EH (cell line): Measurements from ENCODE around the gene THSD4.

Experiments used
- DNase-seq: peaks from one replicate; pipeline ENCODE4 v3.0.0-alpha.2; 2015; ENCODE audit warnings: low read depth

THSD4 gene

DNA sequence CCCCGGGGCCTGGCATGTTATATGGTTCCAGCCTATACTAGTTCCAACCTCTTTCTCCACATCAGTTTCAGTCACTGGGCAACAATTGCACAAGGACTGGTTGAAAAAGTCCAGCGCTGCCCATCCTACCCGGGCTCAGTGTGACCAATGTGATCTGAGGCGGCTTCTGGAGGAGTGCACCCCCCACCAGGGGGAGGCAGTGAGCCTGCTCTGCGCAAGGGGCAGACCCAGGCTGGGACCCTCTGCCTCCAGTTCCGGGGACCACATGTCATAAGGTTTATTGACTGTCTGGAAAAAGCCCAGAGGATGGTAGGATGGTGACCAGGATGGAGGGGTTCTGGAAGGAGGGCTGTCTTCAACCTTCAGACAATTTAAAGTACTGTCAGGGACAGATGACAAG, 669.4 kb downstream of the THSD4 start:
- DNase-seq, result no peak

DNA sequence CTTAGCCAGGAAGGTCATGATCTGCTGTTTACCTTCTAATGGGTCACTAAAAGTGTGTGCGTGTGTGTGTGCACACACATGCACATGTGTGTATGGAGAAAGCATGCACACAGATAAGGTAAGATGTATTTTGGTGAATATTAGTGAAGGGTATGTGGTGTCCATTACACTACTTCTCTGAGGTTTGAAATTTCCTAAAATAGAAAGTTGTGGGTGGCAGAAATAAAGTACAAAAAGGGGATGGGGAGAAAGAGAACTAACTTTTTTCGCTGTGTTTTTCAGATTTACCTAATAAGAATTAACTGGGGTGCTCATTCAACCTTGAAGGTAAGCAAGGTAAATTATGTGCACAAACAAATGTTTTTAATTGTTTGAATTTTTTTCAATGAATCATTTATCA, 670.7 kb downstream of the THSD4 start:
- DNase-seq, result no peak

DNA sequence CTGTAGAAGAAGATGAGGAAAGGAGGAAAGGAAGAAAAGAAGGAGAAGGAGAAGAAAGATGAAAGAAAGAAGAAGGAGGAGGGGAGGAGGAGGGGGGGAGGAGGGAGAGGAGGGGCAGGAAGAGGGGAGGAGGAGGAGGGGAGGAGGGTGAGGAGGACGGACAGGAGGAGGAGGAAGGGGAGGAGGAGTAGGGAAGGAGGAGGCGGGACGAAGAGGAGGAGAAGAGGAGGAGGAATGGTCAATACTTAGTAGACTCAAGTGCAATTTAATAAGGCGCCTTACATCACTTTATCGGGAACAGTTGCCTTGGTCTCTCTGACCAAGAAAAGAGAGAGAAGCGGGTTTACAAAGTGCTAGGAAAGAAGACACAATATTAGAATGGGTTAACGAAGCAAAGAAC, 671.4 kb downstream of the THSD4 start:
- no peak for DNase-seq

DNA sequence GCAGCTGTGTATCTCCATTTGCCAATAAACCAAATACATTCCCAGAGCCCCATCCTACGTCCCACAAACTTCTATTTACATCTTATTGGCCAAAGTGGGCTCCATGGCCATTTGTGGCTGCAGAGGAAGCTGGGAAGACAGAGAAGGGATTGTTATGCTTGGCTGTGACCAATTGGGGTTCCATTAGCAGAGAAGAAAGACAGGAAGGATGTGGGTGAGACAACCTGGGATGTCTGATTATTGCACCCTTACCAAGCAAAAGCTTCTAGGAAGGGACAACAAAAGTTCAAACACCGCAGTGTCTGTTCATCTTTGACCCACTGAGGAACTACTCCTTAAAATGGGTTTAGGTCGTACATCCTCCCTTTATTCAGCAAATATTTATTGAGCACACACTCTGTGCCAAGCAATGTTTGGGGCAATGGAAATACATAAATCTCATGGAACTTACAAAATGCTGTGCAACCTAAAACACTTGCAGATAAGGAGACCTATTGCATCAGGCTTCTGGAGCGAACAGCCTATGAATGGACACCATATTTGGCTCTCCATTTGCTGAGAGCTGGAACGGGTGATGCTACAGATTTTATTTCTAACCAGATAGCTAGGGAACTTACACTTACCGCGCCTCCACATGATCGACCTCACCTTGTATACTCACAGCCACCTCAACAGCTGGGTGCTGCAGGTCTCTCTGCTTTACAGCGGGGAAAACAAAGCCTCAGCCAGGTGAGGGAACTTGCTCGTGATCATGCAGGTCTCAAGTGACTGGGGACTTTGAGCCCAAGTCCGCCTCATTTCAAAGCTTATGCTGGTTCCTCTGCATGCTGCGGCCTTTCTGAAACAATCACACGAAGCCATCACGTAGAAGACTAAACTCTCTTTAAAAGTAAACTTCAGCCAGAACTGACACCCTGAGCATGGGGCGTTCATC, 673.6 kb downstream of the THSD4 start:
- no peak for DNase-seq

DNA sequence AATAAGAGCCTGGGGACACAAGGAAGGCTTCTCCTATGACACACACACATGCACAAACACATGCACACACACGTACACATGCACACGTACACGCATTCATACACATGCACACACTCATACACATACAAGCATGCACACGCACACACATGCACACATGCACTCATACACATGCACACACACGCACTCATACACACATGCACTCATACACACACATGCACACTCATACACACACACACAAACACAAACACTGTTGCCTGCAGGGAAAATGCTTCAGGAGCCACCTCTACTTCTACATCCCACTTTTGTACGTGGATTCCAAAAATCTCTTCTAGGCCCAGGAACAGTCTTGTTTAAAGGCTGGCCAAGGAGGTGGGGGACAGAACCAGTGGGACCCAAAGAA, 674.3 kb downstream of the THSD4 start:
- DNase-seq, result no peak

DNA sequence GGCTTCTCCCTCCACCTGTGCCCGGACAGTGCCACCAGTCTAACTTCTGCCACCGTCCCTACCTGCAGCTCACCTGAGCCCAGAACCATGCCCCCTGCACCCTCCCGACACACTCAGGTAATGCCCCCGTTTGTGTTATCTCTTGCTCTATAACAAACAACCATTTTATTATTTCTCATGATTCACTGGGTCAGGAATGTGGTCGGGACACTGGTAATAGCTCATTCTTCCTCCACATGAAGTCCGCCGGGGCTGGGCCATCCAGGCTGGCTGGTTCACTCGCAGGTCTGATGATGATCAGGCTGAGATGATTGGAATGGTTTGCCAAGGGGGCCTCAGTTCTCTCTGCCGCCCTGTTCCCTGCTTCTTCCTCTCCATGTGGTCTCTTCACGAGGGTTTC, 674.8 kb downstream of the THSD4 start:
- DNase-seq, result peak; percentile 71

DNA sequence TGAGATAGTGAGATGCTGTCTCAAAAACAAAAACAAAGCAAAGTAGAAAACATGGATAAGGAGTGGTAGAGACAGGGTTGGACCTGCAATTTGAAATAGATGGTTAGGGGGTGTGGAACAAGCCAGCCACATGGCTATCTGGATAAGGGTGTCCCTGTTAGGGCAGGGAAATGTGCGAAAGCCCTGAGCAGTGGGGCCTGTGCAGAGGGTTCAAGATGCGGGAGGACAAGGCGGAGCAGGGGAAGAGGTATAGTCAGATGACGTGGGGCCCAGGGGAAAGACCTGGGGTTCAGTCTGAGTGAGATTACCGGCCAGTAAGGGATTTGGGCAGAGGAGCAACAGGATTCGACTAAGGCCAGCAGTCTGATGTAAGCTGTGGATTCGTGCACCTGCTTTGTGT, 676.7 kb downstream of the THSD4 start:
- no peak for DNase-seq

DNA sequence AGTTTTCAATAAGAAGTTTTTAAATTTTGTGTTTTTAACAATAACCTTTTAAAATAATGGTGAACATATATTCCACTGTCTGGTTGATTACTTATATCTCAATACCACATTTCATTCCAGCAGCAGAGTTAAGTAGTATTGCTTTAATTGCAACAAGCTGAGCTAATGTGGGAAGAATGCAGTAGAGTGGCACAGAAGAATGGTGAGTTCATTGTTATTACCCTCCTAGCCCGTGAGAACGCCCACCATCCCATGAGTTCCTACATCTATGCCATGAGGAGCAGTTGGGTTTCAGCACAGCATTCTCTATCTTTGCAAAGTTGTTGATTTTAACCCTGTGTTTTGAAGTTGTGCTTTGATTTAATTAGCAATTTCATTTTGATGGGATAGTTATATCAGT, 677.2 kb downstream of the THSD4 start:
- DNase-seq, result peak; percentile 90

DNA sequence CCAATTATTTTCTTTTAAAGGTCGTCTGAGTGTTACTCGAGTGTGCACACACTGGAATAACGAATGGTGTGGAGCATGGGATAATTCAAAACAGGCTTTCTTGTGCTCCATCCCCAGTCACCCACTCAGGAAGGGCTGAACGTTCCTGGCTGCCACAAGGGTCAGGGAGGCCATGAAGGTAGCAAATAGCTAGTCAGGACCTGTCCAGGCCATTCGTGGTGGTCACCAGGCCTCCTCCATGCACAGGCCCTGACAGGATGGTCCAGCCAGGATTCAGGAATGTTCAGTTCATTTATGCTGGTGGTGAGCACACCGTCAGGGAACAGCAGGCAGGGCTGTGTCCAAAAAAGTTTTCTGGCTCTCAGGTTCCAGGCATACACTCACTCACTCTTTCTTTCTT, 683.4 kb downstream of the THSD4 start:
- no peak for DNase-seq

DNA sequence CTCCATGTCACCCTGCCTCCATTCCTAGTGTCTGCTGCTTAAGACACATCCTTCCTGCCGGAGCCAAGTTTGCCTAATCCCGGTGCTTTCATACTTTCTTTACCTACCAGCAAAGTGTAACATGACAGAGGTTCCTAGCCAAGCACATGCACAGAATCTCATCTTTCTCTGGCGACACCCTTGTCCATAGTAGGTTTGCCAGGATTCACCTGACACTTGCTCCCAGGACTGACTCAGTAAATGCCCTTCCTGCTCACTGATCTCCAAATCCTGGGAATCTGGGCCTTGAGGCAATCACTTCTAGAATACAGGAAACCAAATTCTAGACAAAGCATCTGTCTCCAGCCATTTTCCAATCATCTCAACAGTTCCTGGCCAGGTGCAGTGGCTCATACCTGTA, 684.9 kb downstream of the THSD4 start:
- no peak for DNase-seq

DNA sequence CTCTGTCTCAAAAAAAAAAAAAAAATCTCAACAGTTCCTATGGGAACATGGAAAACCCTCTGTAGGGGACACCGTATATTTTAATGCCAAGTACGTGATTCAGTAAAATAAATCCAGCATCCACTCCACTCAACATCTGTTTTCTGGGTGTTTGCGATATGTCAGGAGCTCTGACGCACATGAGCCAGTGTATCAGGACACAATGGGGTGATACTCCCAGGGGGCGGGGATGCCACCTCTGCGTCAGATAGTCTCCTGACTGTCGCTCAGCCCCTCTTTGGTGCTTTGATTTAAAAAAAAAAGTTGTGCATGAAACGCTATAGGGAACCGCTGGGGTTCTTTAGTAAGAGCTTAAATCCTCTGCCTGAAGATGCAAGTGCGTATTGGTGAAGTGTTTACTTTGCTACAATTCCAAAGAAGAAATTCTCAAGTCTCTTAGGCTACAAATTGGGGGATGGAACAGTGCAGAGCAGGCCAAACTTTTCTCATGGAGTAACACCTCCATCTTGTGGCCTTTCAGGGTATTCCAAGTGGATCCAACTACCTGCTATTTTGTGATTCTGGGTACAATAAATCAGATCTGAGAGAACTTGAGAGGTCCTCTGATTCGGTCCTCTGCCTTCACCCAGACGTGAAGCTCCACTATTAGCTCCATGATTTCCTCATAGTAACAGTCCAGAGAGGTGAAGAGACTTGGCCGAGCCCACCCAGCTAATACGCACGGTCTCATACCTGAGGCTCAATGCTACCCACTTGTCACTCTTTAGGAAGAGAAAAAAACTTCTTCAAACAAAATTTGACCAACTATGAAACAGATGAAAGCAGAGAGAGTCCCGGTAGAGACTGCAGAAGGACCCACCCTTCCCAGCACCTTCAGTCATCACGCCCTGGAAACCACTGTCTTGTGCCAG, 685.8 kb downstream of the THSD4 start:
- DNase-seq, result peak; percentile 82

DNA sequence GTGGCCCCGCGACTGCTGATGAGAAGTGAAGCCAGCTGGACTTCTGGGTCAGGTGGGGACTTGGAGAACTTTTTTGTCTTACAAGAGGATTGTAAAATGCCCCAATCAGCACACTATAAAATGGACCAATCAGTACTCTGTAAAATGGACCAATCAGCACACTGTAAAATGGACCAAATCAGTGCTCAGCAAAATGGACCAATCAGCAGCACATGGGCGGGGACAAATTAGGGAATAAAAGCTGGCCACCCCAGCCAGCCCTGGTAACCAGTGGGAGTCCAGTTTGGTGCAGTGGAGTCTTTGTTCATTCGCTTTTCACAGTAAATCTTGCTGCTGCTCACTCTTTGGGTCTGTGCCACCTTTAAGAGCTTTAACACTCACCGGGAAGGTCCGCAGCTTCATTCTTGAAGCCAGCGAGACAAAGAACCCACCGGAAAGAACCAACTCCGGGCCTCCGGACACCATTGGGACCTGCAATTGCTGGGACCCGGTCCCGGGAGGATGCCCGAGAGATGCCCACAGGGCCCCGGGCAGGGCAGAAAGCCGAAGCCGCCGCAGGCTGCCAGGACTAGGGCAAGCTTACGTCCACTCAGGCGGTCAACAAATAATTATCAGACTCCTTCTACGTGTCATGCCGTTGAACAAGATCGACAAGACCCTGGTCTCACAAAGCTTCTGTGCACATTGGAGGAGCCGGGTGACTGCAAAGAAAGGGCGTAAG, 686.8 kb downstream of the THSD4 start:
- no peak for DNase-seq

DNA sequence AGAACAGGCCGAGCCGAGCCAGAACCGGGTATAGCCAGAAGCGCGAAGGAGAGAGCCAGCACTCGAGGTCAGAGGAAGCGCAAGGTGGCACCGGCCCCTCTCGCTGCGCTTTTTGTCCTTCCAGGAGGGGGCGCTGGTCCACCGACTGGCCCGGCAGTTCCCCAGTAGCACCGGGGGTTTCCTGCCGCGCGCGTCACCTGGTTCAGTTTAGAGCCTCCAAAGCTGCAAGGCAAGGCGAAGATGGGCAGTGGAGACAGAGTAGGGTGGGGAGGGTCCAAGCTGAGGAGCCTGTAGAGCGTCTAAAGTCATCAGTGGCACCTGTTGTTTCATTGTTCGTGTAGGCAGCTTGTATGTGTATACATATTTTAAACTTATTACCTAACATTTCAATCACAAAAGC, 687.5 kb downstream of the THSD4 start:
- no peak for DNase-seq

DNA sequence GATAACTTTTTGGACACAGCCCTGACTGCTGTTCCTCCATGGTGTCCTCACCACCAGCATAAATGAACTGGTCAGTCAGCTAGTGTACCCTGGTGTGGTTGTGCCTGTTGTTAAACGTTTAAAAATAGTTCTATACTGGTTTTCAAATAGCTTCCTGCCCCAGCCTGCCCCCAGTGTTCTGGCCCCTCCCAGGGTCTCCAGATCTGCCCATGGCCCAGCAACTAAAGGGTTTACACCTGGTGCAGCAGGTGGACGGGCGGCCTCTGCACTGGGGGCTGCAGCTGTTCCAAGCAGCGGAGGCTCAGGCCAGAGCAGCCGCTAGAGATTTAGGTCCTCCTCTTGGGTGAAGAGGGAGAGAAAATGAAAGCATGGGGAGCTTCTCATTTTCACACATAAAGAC, 689.0 kb downstream of the THSD4 start:
- no peak for DNase-seq

DNA sequence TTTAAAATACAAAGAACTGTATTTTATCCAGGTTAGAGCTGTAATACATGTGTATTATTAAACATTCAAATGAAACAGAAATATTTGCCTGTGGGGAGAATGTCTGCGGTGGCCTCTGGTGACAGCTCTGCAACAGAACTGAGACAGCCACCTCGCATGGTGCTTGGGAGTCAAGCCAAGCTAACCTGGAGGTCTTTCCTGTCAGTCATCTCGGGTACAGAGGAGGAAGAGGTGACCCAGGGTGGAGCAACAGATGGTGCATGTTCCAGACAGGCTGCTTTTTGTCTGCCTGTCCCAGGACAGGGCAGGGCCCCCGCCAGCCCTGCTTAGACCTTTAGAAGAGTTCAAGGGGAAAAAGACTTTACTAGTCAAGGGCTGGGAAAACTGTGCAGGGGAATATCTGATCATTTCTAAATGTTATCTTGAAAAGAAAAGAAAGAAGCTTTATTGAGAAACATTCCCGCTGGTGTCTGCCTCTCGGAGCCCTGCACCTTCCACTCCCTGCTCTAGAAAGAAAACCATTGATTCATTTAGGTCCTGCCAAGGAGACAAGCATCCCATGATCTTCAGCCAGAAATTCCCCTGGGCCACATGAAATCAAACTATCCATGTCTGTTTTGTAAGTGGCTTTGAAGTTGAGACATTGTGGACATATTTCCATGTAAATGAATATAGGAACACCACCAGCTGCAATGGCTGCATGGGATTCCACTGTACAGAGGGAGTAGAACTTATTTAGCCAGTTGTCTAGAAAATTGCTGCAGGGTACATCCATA, 689.6 kb downstream of the THSD4 start:
- no peak for DNase-seq

DNA sequence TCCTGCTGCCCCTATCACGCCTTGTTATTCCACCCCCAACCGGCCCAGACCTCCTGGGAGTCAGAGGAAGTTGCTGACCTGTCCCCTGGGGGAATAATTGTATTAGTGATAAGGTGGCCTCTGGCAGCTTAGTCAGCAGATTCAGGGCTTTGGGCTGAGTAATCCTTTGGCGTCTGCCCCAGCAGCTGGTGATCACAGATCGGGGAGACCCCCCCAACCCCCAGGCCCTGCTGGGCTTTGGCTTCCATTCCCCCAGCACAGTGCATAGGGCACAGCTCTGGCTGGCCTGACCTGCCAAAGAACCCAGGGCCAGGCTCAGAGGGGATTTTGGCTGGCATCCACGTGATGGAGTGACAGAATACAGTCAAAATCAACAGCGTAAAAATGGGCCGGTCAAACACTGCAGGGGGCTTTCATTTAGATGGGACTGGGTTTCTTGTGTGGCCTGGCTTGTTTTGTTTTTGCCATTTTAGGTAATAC, 691.2 kb downstream of the THSD4 start:
- DNase-seq, result peak; percentile 57

DNA sequence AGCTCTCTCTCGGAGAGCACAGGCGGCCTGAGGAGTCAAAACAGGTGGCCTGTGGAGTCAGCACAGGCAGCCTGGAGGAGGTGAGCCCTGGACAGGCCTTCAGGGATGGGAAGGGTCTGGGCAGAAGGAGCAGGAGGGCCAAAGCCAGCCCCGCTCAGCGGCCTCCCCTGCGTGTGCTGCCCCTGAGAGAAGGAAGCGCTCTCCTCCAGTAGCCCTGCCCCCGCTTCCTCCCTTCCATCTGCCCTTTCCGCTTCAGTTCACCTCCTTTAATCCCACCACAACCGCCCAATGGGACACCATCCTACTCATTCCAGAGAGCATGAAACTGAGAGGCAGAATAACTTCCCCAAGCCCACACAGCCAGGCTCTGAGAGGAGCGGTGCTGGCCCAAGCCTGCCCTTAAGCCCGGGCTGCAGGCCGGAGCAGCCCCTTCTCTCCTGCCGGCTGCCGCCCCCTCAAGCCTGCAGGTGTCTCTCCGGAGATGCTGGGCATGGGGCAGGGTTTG, 691.9 kb downstream of the THSD4 start:
- DNase-seq, result no peak

DNA sequence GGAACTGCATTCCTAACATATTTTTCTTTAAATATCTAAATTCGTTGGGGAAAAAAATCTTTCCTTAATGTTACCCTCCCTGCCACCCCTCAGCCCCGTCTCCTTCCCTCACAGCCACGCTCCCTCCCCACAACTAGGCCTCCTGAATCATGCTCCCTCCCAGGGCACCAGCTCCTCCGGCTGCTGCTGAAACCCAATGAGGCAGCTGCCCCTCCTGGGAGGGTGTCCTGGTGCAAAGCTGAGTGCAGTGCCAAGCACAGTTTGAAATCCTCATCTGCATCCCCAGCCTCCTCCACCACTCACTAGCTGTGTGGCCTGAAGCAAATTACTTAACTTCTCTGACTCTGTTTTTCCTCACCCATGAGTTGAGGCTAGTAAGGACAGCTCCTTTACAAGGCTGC, 692.4 kb downstream of the THSD4 start:
- DNase-seq, result peak; percentile 55

DNA sequence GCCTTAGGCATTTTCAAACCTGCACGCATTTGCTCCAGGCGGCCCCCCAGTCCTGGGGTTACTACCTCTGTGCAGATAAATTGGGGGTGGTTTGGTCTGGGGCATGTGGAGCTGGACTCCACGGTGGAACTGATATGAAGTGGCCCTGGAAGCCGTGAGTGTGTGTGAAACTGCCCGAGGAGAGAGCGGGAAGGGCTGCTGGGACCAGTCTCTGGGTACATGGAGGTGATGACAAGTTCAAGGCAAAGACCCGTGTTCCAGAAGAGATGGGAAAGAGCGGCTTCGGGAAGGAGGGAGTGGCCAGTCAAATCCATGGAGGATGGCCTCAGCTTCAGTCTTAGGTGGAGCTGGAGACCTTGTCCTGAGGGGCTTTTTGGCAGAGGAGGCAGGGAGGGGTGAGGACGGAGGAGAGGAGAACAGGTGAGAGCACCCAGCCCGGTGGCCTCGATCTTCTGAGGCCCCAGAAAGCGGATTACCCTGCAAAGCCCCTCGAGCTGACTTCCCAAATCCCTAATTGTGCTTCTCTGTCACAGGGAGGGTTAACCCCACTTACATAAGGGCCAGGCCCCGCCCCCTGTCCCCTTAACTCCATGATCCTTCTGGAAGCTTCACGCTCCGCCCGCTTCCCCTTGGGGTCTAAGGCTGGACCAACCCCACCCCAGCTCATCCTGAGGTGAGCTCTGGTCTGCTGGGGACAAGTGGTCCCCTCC, 693.2 kb downstream of the THSD4 start:
- DNase-seq, result no peak

DNA sequence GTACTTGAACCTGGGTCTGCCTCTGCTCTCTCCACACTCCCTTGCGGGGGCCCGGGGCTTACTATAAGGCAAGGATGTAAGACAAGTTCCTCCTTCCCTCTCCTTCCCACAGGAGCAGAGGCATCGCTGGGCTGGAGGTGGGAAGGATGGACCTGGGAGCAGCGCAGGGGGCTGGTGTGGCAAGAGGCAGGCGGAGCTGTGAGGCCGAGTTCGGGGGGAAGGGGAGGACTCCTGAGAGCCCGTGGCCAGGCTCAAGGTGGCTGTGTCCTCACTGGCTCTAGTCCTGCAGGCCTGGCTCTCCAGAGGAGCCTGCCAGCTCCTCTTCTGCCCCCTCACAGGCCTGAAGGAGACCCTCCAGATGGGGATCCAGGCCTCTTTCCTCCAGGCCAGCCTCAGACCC, 694.1 kb downstream of the THSD4 start:
- DNase-seq, result no peak
